SK-N-MC (cell line): ENCODE results near the gene ADAM17.

ENCODE experiments used
- EZH2 ChIP-seq: fragments of 200-600 bp; sonication (generic); IDR thresholded peaks from one replicate; pipeline ENCODE4 v1.6.1; 2017; ENCODE audit warnings: antibody characterized with exemption
- POLR2AphosphoS5 ChIP-seq: IDR thresholded peaks from 2 replicates; pipeline ENCODE4 v1.6.1; 2012; ENCODE audit warnings: mild to moderate bottlenecking, low read depth, low read length, borderline replicate concordance

- TF ChIP-seq EZH2: no peak
- no peak for TF ChIP-seq POLR2AphosphoS5
Observed at GRCh38 chr2:9519250-9519649, 36.4 kb downstream of the ADAM17 start.
